Prostate gland (tissue), 2 donors: Measurements from ENCODE around the gene ERICH3.

Source experiments
- POLR2A ChIP-seq: fragments of 450-650 bp; IDR thresholded peaks from one replicate; pipeline ENCODE4 v1.6.1; 2016; ENCODE audit warnings: antibody characterized with exemption, mild to moderate bottlenecking
- POLR2AphosphoS5 ChIP-seq: sonication (generic); formaldehyde crosslinking; IDR thresholded peaks from one replicate; pipeline ENCODE4 v1.6.1; 2017; ENCODE audit warnings: antibody characterized with exemption
- TF ChIP-seq, protein P1 (sequence below), 4 experiments: fragments of 200-600 bp in 2 of 4; fragments of 450-650 bp in 2 of 4; sonication (generic) in 2 of 4; IDR thresholded peaks; 1 replicate in 3 of 4; 2 replicates in 1 of 4; pipeline ENCODE4 v1.5.1; 2016 to 2019; ENCODE audit warnings: antibody characterized with exemption in 4 of 4, mild to moderate bottlenecking in 2 of 4, moderate library complexity in 2 of 4

DNA sequence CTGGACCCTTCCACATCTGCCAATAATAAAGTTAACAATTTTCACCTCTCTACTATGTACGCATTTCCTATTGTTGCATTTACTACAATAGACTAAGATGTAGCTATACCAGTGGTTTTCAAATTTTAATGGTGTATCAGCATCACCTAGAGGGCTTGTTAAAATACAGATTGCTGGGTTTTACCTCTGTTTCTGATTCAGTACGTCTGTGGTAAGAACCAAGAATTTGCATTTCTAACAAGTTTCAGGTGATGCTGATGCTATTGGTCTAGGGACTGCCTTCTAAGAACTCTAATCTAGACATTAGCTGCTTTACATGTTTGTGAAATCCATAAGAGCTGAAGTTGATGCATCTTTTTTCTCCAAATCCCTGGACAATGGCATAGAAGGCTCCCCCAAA, 59.7 kb downstream of the ERICH3 start:
- TF ChIP-seq, protein P1, sequence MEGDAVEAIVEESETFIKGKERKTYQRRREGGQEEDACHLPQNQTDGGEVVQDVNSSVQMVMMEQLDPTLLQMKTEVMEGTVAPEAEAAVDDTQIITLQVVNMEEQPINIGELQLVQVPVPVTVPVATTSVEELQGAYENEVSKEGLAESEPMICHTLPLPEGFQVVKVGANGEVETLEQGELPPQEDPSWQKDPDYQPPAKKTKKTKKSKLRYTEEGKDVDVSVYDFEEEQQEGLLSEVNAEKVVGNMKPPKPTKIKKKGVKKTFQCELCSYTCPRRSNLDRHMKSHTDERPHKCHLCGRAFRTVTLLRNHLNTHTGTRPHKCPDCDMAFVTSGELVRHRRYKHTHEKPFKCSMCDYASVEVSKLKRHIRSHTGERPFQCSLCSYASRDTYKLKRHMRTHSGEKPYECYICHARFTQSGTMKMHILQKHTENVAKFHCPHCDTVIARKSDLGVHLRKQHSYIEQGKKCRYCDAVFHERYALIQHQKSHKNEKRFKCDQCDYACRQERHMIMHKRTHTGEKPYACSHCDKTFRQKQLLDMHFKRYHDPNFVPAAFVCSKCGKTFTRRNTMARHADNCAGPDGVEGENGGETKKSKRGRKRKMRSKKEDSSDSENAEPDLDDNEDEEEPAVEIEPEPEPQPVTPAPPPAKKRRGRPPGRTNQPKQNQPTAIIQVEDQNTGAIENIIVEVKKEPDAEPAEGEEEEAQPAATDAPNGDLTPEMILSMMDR (IDR thresholded peaks at IDR 0.05): no peak
- no peak for TF ChIP-seq POLR2A
- no peak for TF ChIP-seq POLR2AphosphoS5
